ENCODE data around the gene ZNF273.
A peak's percentile ranks its signal among the peaks of the same experiment; 100 is the strongest.
"Not testable (repeated sequence)": the region's sequence is repeated elsewhere in the genome, so short reads cannot be mapped to it uniquely, and the experiment has no call there.

The ZNF273 gene

DNA sequence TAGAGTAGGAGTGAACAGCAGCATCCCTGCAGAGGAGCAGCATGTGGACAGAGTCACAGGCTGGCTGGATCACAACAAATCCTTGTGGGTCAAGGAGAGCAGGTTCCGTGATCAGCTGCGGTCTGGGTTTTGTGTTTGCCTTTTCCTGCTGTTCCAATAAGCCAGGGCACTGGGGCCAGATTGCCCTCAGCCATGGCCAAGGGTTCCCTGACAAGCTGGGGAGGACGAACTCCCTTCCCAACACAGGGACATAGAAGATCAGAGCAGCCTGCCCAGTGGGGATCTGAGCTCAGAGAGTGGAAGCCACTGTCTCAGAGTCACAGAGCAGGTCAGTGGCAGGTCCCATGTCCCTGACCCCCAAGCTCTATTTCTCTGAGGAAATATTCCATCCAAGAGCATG is 12.8 kb upstream of the ZNF273 start:
- peak; percentile 18 for DNase-seq

DNA sequence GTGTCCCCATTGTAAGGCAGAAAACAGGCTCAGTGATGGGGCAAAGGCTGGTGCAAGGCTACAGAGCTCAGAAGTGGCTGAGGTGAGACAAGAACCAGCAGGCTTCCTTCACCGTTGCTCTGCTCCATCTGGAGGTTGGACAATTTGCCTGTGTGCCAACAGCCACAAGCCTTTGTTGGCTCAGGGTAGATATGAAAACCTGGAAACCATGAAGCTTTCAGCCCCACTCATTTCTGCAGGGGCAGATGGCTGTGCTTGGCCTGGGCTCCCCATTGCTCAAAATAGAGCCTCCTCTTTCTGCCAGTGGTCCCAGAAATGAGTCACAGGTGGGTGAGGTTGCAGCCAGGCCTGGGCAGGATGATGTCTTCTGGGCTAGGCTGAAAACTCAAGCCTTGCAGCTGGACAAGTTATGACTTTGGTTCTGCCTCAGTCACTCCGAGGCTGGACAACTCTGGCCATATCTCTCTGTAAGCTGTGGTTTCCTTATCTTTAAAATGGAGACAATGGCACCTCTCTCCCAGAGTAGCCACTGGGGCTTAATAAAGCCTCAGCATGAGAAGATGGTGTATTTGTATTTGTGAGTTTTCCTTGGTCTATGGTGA is 12.2 kb upstream of the ZNF273 start:
- no peak for DNase-seq

DNA sequence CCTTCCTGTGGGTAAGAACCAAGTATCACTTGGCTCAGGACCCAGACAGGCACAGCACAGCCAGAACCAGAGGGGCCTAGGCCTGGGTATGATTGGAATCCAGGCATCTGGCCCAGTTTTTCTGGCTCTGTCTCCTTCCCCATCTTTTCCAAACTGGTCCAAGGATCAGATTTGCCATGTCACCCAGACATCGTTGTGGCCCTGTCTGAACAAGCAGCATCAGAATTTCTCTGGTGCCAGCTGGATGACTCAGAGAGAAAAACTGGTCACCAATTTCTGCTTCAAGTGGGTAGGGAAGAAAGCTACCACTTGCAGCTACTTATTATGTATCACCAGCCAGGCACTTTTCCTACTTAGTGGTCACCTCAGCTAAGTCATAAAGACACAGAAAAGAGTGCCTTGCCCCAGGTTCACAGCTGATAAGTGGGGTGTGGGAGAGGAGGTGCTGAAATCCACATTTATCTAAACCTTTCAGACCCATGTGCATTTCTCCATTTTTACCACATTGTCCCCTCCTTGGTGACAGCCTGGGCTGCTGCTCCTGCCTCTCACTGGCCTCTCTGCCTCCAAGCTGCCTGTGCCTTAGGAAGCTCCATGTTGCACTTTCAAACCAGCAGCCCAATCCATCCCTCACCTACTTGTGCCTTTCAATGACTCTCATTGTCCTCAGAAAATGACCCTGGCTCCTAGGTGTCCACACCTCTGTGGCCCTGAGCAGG is 11.6 kb upstream of the ZNF273 start:
- DNase-seq = not testable (repeated sequence)

DNA sequence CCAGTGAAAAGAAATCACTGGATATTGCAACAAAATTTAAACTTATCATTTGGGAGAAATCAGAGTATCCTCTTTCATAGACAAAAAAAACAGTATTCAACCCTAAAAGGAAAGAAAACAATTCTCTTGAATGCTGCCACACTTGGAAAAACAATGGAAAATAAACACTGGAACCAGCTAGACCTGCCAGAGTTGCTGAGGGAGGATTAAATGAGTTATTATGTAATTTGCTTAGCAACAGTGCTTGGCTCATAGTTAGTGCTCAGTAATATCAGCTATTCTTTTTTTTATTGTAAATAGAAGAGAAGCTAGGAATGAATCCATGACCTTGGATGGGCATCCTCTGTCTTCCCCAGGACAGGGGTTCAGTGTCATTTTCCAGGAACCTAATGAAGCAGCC is 11.0 kb upstream of the ZNF273 start:
- no peak for DNase-seq

DNA sequence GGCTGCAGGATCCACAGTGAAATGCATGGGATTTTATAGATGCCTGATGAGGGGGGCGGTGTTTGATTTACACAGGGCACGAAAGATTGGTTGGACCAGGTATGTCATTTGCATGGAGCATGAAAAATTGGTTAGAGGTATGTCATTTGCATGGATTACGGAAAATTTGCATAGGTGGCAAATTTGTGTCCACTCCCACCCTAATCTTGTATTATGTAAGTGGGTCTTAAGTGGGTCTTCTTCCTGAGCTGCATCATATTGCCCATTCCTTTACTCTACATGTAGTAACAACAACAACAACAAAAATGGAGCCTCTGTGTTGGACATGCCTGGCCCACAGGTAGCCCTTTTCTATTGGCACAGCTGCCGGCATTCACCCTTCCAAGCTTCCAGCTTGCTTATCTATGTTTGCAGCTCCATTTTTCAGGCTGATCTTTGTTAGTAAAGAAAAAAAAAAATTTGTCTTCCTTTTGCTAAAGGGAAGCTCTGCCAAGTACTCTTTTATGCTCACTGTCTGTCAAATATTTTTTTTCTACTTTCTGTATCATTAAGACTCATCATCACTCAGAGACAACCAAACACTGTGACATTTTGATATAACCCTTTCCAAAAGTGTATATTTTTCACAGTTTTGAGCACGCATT is 10.3 kb upstream of the ZNF273 start:
- DNase-seq = no peak

DNA sequence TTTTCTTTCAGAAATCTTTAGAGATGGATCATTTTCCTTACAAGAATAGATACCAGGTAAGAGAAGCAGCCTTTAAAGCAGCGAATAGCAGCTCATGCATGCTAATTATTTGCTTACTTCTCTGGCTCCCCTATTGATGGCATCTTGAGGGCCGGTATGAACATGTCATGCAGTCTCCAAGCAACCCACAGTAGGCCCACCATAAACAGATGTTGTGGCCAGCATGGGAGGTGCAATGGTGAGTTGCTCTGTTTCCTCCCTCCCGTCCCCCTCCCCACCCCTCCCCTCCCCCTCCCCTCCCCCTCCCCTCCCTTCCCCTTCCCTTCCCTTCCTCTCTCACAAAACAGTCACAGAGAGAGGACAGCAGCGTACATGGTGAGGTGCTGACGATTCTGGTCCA is 9.7 kb upstream of the ZNF273 start:
- DNase-seq = no peak

DNA sequence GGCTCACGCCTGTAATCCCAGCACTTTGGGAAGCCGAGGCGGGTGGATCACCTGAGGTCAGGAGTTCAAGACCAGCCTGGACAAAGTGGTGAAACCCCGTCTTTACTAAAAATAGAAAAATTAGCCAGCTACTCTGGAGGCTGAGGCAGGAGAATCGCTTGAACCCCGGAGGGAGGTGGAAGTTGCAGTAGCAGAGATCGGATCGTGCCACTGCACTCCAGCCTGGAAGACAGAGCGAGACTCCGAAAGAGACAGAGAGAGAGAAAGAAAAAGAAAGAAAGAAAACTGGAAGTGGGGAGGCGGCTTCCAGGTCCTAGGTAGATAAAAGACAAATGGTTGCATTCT is 640 bp upstream of the ZNF273 start:
- not testable (repeated sequence) for DNase-seq

DNA sequence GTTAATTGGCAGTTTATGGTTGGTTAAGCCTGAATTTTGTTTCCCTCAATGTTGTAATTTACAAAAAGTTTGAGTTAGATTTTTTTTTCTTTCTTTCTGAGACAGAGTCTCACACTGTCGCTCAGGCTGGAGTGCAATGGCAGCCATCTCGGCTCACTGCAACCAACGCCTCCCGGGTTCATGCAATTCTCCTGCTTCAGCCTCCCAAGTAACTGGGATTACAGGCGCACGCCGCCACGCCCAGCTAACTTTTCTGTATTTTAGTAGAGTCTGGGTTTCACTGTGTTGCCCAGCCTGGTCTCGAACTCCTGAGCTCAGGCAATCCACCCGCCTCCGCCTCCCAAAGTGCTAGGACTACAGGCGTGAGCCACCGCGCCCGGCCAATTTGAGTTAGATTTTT is 935 bp downstream of the ZNF273 start:
- no peak for DNase-seq

DNA sequence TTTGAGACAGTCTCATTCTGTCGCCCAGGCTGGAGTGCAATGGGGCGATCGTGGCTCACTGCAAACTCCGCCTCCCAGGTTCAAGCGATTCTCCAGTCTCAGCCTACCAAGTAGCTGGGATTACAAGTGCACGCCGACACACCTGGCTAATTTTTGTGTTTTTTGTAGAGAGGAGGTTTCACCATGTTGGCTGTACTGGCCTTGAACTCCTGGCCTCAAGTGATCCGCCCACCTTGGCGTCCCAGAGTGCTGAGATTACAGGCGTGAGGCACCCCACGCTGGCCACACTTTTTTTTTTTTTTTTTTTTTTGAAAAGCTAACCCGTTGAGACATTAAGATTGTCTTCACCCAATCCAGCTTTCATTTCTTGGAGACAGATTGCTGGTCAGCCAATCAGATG is 2.1 kb downstream of the ZNF273 start:
- DNase-seq = no peak

DNA sequence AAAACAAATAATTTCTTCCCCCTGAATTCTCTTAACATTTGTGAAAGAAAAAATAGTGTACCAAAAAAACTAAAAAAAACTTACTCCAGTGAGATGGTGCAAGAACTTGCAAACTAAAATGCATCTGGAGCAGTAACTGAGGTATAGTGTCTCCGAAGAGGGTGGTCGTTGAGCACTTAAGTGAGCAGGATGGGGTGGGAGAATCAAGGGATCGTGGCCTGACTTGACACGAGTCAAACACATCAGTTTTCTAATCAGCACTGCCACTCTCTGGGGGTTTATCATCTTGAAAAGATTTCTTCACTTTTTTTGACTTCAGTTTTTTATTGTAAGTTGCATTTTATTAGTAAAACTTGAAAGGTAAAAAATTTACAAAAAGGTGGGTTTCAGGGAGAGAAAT is 2.5 kb downstream of the ZNF273 start:
- DNase-seq = no peak

DNA sequence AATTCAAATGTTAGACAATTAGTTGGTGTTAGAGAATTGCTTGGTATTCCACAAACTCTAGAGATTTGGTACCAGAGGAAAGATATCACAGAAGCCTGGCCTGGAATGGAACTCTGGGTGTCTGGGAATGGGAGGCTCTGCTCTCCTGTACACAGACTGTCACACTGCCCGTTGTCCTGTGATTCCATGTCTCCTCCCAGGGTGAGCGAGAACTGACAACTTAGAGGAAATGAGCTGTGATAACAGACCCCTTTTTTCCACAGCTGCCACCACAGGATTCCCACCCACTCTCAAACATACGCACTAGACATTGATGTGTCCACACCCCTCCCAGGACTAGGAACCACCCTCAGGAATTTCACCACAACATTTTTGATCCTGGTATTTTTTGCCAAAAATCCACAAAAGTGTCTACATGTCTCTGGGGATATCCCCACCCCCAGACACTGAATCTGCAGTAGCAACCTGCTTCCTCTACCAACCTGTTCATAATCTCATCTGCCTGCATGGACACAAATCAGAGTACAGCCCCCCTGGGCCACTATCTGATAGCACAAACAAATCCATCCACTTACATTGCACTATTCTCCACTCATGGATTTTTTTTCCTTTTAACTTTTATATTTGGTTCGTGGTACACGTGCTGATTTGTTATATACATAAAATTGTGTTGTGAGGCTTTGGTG is 4.7 kb downstream of the ZNF273 start:
- no peak for DNase-seq

DNA sequence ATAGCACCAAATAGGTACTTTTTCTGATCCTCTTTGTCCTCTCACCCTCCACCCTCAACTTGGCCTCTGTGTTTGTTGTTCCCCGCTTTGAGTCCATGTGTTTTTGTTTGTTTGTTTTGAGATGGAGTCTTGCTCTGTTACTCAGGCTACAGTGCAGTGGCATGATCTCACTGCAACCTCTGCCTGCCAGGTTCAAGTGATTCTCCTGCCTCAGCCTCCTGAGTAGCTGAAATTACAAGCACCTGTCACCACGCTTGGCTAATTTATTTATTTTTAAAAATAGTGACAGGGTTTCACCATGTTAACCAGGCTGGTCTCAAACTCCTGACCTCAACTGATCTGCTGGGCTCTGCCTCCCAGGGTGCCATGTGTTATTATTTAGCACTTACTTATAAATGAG is 5.3 kb downstream of the ZNF273 start:
- no peak for DNase-seq

DNA sequence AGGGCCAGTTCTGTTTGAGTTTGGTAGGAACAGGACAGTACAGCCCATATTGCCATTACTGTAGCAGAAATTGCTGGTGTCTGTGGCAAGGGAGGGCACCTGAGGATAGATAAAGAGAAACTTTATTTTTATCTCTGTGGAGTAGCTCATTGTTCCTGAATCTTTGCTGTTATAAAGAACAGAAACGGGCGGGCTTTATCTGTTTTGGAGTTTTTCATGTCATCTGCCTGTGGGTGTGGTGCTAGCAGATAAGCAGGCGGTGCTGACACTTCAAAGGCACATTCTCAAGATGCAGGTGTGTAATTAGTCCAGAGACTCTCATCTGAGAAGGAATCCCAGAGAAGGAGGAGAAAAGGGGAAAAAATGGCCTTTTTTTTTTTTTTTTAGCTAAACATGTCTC is 11.5 kb downstream of the ZNF273 start:
- no peak for DNase-seq

DNA sequence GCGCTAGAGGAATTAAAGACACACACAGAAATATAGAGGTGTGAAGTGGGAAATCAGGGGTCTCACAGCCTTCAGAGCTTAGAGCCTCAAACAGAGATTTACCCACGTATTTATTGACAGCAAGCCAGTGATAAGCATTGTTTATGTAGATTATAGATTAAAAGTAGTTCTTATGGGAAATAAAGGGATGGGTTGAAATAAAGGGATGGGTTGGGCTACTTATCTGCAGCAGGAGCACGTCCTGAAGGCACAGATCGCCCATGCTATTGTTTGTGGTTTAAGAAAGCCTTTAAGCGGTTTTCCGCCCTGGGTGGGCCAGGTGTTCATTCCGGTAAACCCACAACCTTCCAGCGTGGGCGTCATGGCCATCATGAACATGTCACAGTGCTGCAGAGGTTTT is 12.2 kb downstream of the ZNF273 start:
- DNase-seq = not testable (repeated sequence)

DNA sequence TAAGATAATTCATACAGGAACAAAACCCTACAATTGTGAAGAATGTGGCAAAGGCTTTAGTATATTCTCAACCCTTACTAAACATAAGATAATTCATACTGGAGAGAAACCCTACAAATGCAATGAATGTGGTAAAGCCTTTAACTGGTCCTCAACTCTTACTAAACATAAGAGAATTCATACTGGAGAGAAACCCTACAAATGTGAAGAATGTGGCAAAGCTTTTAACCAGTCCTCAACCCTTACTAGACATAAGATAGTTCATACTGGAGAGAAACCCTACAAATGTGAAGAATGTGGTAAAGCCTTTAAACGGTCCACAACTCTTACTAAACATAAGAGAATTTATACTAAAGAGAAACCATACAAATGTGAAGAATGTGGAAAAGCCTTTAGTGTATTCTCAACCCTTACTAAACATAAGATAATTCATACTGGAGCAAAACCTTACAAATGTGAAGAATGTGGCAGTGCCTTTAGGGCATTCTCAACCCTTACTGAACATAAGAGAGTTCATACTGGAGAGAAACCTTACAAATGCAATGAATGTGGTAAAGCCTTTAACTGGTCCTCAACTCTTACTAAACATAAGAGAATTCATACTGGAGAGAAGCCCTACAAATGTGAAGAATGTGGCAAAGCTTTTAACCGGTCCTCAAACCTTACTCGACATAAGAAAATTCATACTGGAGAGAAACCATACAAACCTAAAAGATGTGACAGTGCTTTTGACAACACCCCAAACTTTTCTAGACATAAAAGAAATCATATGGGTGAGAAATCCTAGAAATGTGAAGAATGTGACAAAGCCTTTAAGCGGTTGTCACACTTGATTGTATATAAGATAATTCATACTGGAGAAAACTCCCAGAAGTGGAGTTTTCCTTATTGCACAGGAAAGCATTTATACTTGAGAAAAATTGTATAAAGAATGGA is 25.4 kb downstream of the ZNF273 start:
- not testable (repeated sequence) for DNase-seq

DNA sequence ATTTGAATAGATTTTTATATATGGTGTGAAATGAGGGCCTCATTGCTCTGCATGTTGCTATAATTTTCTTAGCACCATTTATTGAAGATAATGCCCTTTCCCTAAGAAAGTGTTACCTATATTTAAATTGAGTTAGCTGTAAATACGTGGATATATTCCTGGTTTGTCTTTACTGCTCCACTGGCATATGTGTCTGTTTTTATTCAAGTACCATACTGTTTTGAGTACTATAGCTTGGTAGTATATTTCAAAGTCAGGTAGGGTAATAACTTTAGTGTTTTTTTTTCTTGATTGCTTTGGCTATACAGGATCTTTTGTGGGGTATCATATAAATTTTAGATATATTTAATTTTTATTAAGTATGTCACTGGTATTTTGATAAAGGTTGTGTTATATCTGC is 31.4 kb downstream of the ZNF273 start:
- no peak for DNase-seq

DNA sequence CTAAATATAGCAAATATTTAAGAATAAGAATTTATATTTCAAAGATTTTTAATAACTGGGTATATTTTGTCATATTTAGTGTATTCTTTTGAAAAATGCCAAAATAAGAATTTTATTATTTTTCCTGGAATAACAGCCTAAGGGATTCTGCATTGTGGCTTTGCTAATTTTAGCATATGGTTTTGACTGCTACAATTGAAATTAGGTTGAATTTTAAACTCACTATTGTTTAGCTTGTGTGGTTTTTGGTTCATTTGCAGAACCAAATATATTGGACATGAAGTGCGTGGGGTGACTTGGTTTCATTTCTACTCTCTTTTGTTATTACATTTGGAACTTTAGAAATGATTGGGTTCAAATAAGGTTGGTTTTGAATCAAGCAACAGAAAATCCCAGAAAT is 35.5 kb downstream of the ZNF273 start:
- DNase-seq = no peak

DNA sequence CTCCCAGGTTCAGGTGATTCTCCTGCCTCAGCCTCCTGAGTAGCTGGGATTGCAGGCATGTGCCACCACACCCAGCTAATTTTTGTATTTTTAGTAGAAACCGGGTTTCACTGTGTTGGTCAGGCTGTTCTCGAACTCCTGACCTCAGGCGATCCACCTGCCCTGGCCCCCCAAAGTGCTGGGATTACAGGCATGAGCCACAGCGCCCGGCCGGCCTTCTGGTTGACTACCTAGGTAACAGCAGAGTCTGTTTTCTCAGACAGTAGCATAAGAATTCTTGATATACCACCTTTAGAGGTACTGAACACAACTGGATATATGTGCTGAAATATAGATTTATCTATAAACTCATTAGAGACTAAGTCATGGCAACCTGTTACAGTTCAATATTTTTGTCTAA is 36.9 kb downstream of the ZNF273 start:
- DNase-seq = not testable (repeated sequence)

DNA sequence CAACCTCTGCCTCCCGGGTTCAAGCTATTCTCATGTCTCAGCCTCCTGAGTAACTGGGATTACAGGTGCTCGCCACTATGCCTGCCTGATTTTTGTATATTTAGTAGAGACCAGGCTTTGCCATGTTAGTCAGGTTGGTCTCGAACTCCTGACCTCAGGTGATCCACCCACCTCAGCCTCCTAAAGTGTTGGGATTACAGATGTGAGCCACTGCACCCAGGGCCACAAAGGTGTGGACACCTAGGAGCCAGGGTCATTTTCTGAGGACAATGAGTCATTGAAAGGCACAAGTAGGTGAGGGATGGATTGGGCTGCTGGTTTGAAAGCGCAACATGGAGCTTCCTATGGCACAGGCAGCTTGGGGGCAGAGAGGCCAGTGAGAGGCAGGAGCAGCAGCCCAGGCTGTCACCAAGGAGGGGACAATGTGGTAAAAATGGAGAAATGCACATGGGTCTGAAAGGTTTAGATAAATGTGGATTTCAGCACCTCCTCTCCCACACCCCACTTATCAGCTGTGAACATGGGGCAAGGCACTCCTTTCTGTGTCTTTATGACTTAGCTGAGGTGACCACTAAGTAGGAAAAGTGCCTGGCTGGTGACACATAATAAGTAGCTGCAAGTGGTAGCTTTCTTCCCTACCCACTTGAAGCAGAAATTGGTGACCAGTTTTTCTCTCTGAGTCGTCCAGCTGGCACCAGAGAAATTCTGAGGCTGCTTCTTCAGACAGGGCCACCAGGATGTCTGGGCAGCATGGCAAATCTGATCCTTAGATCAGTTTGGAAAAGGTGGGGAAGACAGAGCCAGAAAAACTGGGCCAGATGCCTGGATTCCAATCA is 41.8 kb downstream of the ZNF273 start:
- DNase-seq = not testable (repeated sequence)

DNA sequence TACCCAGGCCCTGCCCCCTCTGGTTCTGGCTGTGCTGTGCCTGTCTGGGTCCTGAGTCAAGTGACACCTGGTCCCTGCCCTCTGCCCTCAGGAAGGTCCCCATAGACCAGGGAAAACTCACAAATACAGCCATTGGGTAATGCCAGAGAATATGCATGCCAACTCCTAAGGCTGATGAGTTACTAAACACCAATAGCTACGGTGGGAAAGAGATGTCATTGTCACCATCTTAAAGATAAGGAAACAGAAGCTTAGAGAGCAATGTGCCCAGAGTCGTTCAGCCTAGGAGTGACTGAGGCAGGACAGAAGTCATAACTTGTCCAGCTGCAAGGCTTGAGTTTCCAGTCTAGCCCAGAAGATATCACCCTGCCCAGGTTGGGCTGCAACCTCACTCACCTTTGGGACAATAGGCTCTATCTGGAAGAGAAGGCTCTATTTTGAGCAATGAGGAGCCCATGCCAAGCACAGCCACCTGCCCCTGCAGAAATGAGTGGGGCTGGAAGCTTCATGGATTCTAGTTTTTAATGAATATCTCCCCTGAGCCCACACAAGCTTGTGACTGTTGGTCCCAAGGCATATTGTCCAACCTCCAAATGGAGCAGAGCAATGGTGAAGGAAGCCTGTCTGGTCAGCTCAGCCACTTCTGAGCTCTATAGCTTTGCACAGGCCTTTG is 42.6 kb downstream of the ZNF273 start:
- DNase-seq = no peak

DNA sequence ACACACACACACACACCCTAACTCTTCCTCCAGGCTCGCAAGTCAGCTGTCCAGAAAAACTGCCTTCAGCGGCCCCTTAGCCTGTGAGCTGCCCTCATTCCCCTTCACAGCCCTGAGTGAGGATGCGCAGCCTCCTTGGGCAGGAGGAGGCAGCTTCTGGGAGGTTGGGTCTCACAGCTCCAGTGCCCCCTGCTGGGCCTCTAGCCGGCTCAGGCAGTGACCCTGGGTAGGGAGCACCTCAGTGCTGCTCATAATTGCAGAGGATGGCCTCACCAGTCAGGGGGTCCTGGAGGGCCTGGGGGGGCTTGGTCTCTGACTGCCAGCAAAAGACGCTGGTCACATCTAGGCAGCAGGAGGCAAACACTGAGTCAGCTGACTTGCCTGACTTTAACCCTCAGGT is 43.7 kb downstream of the ZNF273 start:
- DNase-seq = peak; percentile 50

All from stimulated activated CD8-positive, alpha-beta memory T cell treated with anti-CD3 and anti-CD28 coated beads, Interleukin-4, amount 100 ng/mL, for 48 hours (primary cell).